Smooth muscle cell (in vitro differentiated cells): ENCODE measurements around the gene PHF19. TPM values are rescaled to one million over a fixed set of nuclear protein-coding genes. Genes with fewer than 3 reads are reported as not detected.

Experiments used
- DNase-seq: peaks from one replicate; lab custom pipeline; 2025; ENCODE audit not compliant: unreplicated experiment; lab: John Stamatoyannopoulos, UW
- H2AFZ ChIP-seq: fragments of 200-600 bp; sonication (generic); 2 replicates; pipeline ENCODE4 v1.6.0; 2016; ENCODE audit warnings: antibody characterized with exemption, low read depth, mild to moderate bottlenecking
- H3F3A ChIP-seq: fragments of 200-600 bp; sonication (generic); 2 replicates; pipeline ENCODE4 v1.6.0; 2017; ENCODE audit warnings: antibody characterized with exemption, low read depth
- H3K27ac ChIP-seq: fragments of 200-600 bp; sonication (generic); 2 replicates; pipeline ENCODE4 v1.5.1; 2016; ENCODE audit warnings: low read depth, mild to moderate bottlenecking
- H3K27me3 ChIP-seq: fragments of 200-600 bp; sonication (generic); 2 replicates; pipeline ENCODE4 v1.6.1; 2016; ENCODE audit warnings: low read depth, mild to moderate bottlenecking
- H3K36me3 ChIP-seq: fragments of 200-600 bp; sonication (generic); 2 replicates; pipeline ENCODE4 v1.5.1; 2016; ENCODE audit warnings: low read depth
- H3K4me1 ChIP-seq: fragments of 200-600 bp; sonication (generic); 2 replicates; pipeline ENCODE4 v1.5.1; 2016; ENCODE audit warnings: low read depth
- H3K4me2 ChIP-seq: fragments of 200-600 bp; sonication (generic); 2 replicates; pipeline ENCODE4 v1.6.0; 2016; ENCODE audit warnings: mild to moderate bottlenecking
- H3K4me3 ChIP-seq: fragments of 200-600 bp; sonication (generic); 2 replicates; pipeline ENCODE4 v1.5.1; 2016; ENCODE audit warnings: mild to moderate bottlenecking
- H3K79me2 ChIP-seq: fragments of 200-600 bp; sonication (generic); 2 replicates; pipeline ENCODE4 v1.6.0; 2016; ENCODE audit warnings: low read depth, mild to moderate bottlenecking
- H3K9ac ChIP-seq: fragments of 200-600 bp; sonication (generic); 2 replicates; pipeline ENCODE4 v1.6.0; 2016; ENCODE audit warnings: low read depth
- H3K9me3 ChIP-seq: fragments of 200-600 bp; sonication (generic); replicated peaks from 2 replicates; pipeline ENCODE4 v1.5.1; 2016; ENCODE audit warnings: low read depth
- H4K20me1 ChIP-seq: fragments of 200-600 bp; sonication (generic); 2 replicates; pipeline ENCODE4 v1.6.0; 2016; ENCODE audit warnings: low read depth
- CTCF ChIP-seq: fragments of 200-600 bp; sonication (generic); IDR thresholded peaks from 2 replicates; pipeline ENCODE4 v1.5.1; 2017; ENCODE audit warnings: borderline replicate concordance, mild to moderate bottlenecking, antibody characterized with exemption; ENCODE audit not compliant: insufficient read depth, poor library complexity, severe bottlenecking
- WGBS: methylation state at CpG from one replicate; pipeline ENCODE4 v1.1.7; 2016; ENCODE audit warnings: low lambda C conversion rate; 5-methylcytosine and 5-hydroxymethylcytosine counted together
- polyA plus RNA-seq: library from polyadenylated mRNA; unstranded; fragments of >200 nt; fragmentation: Nextera tagmentation; extraction: Ambion mirVana; gene quantifications from 2 replicates; pipeline ENCODE4 v1.2.1, GENCODE V29; 2016
- total RNA-seq: library from RNA; depleted of rRNA; stranded (reverse); fragments of >200 nt; gene quantifications from 2 replicates; pipeline ENCODE4 v1.2.3, GENCODE V29; 2014

The PHF19 gene
- total and polyA plus RNA-seq, 2 experiments from 2014 or later: 14.1 to 19.3 TPM

- H3K79me2 ChIP-seq: no peaks in the 10 kb centered on the region
- no peak for DNase-seq
- H3K4me1 ChIP-seq: peaks cover 5% of the 10 kb centered on the region
- H3K9ac ChIP-seq: no peak overlapping the region
- no peaks in the 10 kb centered on the region for H4K20me1 ChIP-seq
- no peaks in the 10 kb centered on the region for H3F3A ChIP-seq
- H3K27me3 ChIP-seq: no peaks in the 10 kb centered on the region
- H3K27ac ChIP-seq: no peak overlapping the region
- H3K4me3 ChIP-seq: peak overlapping the region; percentile 52
- no peaks in the 10 kb centered on the region for H3K36me3 ChIP-seq
- no peak overlapping the region for H3K4me2 ChIP-seq
- 89% methylated on average over 8 of the region's 8 CpGs for WGBS
- no peaks in the 10 kb centered on the region for H3K9me3 ChIP-seq
- H2AFZ ChIP-seq: no peak overlapping the region
- TF ChIP-seq CTCF: no peak
Observed at GRCh38 chr9:120878188-120879130, 1.5 kb upstream of the PHF19 start.

- no peak for TF ChIP-seq CTCF
- Histone ChIP-seq H4K20me1 (no peaks in the 10 kb centered on the region), H3K4me1 (peaks cover 5% of the 10 kb centered on the region), H3K79me2 (no peaks in the 10 kb centered on the region), H3K9me3 (no peaks in the 10 kb centered on the region), H3K36me3 (no peaks in the 10 kb centered on the region), H3K9ac (no peak overlapping the region), H3K4me3 (peak overlapping the region; percentile 93), H3K27me3 (no peaks in the 10 kb centered on the region), H3F3A (no peaks in the 10 kb centered on the region), H2AFZ (peak overlapping the region; percentile 92), H3K4me2 (peak overlapping the region; percentile 92), H3K27ac (no peak overlapping the region)
- no peak for DNase-seq
- WGBS: 16% methylated on average over 25 of the region's 63 CpGs
Observed at GRCh38 chr9:120877276-120878034, 467 bp upstream of the PHF19 start.

- Histone ChIP-seq H3K9me3 (no peaks in the 10 kb centered on the region), H3K27me3 (no peaks in the 10 kb centered on the region), H4K20me1 (no peaks in the 10 kb centered on the region), H3K9ac (peak overlapping the region; percentile 75), H3K4me2 (peak overlapping the region; percentile 92), H2AFZ (peak overlapping the region; percentile 91), H3K4me3 (peak overlapping the region; percentile 93), H3K27ac (peak overlapping the region; percentile 60), H3K36me3 (no peaks in the 10 kb centered on the region), H3F3A (no peaks in the 10 kb centered on the region), H3K4me1 (peaks cover 5% of the 10 kb centered on the region), H3K79me2 (no peaks in the 10 kb centered on the region)
- DNase-seq: peak; percentile 65
- TF ChIP-seq CTCF: no peak
- 3% methylated on average over 50 of the region's 65 CpGs for WGBS
Observed at GRCh38 chr9:120875954-120876841, 790 bp downstream of the PHF19 start.
